Measurements from ENCODE around the gene RAB7A.

Gene RAB7A

DNA sequence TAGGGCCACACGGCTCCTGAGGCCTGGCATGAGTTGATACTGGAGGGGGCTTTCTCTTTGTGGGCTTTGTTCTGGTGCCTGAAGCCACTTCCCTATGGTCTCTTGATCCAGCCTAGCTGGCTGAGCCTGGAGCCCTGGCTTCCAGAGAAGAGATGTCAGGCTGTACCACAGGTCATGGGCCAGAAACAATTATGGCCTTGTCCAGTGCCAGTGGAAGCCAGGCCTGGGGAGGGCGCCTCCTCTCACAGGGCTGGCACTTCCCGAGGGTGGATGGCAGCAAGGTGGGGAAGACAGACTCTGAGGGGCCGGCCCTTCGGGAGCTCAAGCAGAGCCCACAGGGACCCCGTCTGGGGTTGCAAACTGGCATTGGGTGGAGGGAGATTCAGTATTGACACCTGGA lies 118.5 kb downstream of the RAB7A start:
- Histone ChIP-seq H3K4me3 (ENCODE audit: low read length) (no peak overlapping the region), H3K27me3 (ENCODE audit: insufficient read depth, low read length, poor library complexity) (no peaks in the 10 kb centered on the region), H3K4ac (ENCODE audit: low read depth, low read length) (no peak overlapping the region), H4K8ac (ENCODE audit: low read depth, low read length) (no peak overlapping the region), H3K23ac (ENCODE audit: low read length) (no peak overlapping the region), H3K9ac (ENCODE audit: low read length) (no peak overlapping the region), H3K18ac (ENCODE audit: low read length) (no peak overlapping the region), H3K4me2 (ENCODE audit: low read length) (no peak overlapping the region), H4K5ac (ENCODE audit: low read length) (no peak overlapping the region), H2BK15ac (replicated peaks; ENCODE audit: low read depth) (no peak overlapping the region), H3K56ac (ENCODE audit: low read length) (no peak overlapping the region), H2AK5ac (ENCODE audit: low read length) (no peak overlapping the region), H3K27ac (ENCODE audit: low read depth, low read length) (no peak overlapping the region), H2BK120ac (ENCODE audit: low read depth, low read length) (no peak overlapping the region), H3K79me2 (ENCODE audit: control insufficient read depth, insufficient read depth, low read length) (no peaks in the 10 kb centered on the region), H2BK5ac (ENCODE audit: low read length) (no peak overlapping the region), H3K4me1 (ENCODE audit: control insufficient read depth, low read depth, low read length) (peaks cover 2% of the 10 kb centered on the region), H3K79me1 (ENCODE audit: low read length) (no peaks in the 10 kb centered on the region), H3K36me3 (ENCODE audit: control insufficient read depth, insufficient read depth, low read length) (no peaks in the 10 kb centered on the region)
- DNase-seq = no peak
- no CpG with 5 or more reads among the region's 6 CpGs for WGBS (ENCODE audit: extremely low coverage, insufficient coverage, low lambda C conversion rate)

- peak; percentile 64 for DNase-seq
Measured at GRCh38 chr3:128845119-128845777, 119.3 kb downstream of the RAB7A start.

GRCh38 chr3:128845778-128846485 lies 119.9 kb downstream of the RAB7A start:
- Histone ChIP-seq H3K18ac (ENCODE audit: low read length) (peak overlapping the region; percentile 78), H3K4me1 (ENCODE audit: control insufficient read depth, low read depth, low read length) (peaks cover 2% of the 10 kb centered on the region), H3K56ac (ENCODE audit: low read length) (peak overlapping the region; percentile 11), H2AK5ac (ENCODE audit: low read length) (no peak overlapping the region), H3K9ac (ENCODE audit: low read length) (peak overlapping the region; percentile 5), H4K5ac (ENCODE audit: low read length) (no peak overlapping the region), H3K4me3 (ENCODE audit: low read length) (no peak overlapping the region), H3K36me3 (ENCODE audit: control insufficient read depth, insufficient read depth, low read length) (no peaks in the 10 kb centered on the region), H2BK15ac (replicated peaks; ENCODE audit: low read depth) (no peak overlapping the region), H2BK5ac (ENCODE audit: low read length) (no peak overlapping the region), H3K23ac (ENCODE audit: low read length) (no peak overlapping the region), H3K4me2 (ENCODE audit: low read length) (peak overlapping the region; percentile 16), H3K27me3 (ENCODE audit: insufficient read depth, low read length, poor library complexity) (no peaks in the 10 kb centered on the region), H2BK120ac (ENCODE audit: low read depth, low read length) (no peak overlapping the region), H4K8ac (ENCODE audit: low read depth, low read length) (no peak overlapping the region), H3K79me1 (ENCODE audit: low read length) (no peaks in the 10 kb centered on the region), H3K4ac (ENCODE audit: low read depth, low read length) (no peak overlapping the region), H3K79me2 (ENCODE audit: control insufficient read depth, insufficient read depth, low read length) (no peaks in the 10 kb centered on the region), H3K27ac (ENCODE audit: low read depth, low read length) (no peak overlapping the region)
- DNase-seq = peak; percentile 94
- WGBS (ENCODE audit: extremely low coverage, insufficient coverage, low lambda C conversion rate) = no CpG with 5 or more reads among the region's 32 CpGs

More at GRCh38 chr3:128845119-128845777, 119.3 kb downstream of the RAB7A start:
- no peaks in the 10 kb centered on the region for H3K79me2 ChIP-seq (ENCODE audit: control insufficient read depth, insufficient read depth, low read length)
- no CpG with 5 or more reads among the region's 14 CpGs for WGBS (ENCODE audit: extremely low coverage, insufficient coverage, low lambda C conversion rate)
- no peak overlapping the region for H3K18ac ChIP-seq (ENCODE audit: low read length)
- H4K8ac ChIP-seq (ENCODE audit: low read depth, low read length) = no peak overlapping the region
- no peak overlapping the region for H2BK120ac ChIP-seq (ENCODE audit: low read depth, low read length)
- no peak overlapping the region for H3K9ac ChIP-seq (ENCODE audit: low read length)
- no peaks in the 10 kb centered on the region for H3K27me3 ChIP-seq (ENCODE audit: insufficient read depth, low read length, poor library complexity)
- no peaks in the 10 kb centered on the region for H3K36me3 ChIP-seq (ENCODE audit: control insufficient read depth, insufficient read depth, low read length)
- no peak overlapping the region for H4K5ac ChIP-seq (ENCODE audit: low read length)
- H3K4me1 ChIP-seq (ENCODE audit: control insufficient read depth, low read depth, low read length) = peaks cover 2% of the 10 kb centered on the region
- H3K79me1 ChIP-seq (ENCODE audit: low read length) = no peaks in the 10 kb centered on the region
- H2BK5ac ChIP-seq (ENCODE audit: low read length) = no peak overlapping the region
- H3K27ac ChIP-seq (ENCODE audit: low read depth, low read length) = no peak overlapping the region
- H3K4me3 ChIP-seq (ENCODE audit: low read length) = no peak overlapping the region
- peak overlapping the region; percentile 16 for H3K4me2 ChIP-seq (ENCODE audit: low read length)
- peak overlapping the region; percentile 42 for H3K56ac ChIP-seq (ENCODE audit: low read length)
- no peak overlapping the region for H2BK15ac ChIP-seq (replicated peaks; ENCODE audit: low read depth)
- H3K4ac ChIP-seq (ENCODE audit: low read depth, low read length) = no peak overlapping the region
- no peak overlapping the region for H3K23ac ChIP-seq (ENCODE audit: low read length)
- H2AK5ac ChIP-seq (ENCODE audit: low read length) = no peak overlapping the region

DNA sequence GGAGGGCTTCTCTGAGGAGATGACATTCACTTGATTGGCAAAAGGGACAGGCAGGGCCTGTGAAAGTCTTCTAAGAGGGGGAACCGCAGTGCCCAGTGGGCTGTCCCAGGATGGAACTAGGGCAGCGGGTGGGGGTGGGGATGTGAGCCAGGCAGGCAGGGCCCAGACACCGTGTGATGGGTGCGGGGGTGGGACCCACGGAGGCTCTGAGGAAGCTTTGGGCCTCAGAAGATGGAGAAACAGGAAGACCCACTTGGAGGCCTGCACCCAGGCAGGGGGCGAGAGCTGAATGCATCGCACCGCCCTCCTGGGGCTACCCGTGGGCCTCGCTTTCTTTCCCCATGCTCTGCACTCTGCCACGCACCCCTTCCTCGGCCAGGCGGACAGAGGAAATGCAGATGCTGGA lies 120.5 kb downstream of the RAB7A start:
- H3K27me3 ChIP-seq (ENCODE audit: insufficient read depth, low read length, poor library complexity) = no peaks in the 10 kb centered on the region
- no peak overlapping the region for H2AK5ac ChIP-seq (ENCODE audit: low read length)
- no peaks in the 10 kb centered on the region for H3K36me3 ChIP-seq (ENCODE audit: control insufficient read depth, insufficient read depth, low read length)
- no peak overlapping the region for H4K5ac ChIP-seq (ENCODE audit: low read length)
- H3K4me3 ChIP-seq (ENCODE audit: low read length) = no peak overlapping the region
- H3K9ac ChIP-seq (ENCODE audit: low read length) = no peak overlapping the region
- H3K79me1 ChIP-seq (ENCODE audit: low read length) = no peaks in the 10 kb centered on the region
- H3K23ac ChIP-seq (ENCODE audit: low read length) = no peak overlapping the region
- WGBS (ENCODE audit: extremely low coverage, insufficient coverage, low lambda C conversion rate) = no CpG with 5 or more reads among the region's 13 CpGs
- H3K27ac ChIP-seq (ENCODE audit: low read depth, low read length) = no peak overlapping the region
- peaks cover 2% of the 10 kb centered on the region for H3K4me1 ChIP-seq (ENCODE audit: control insufficient read depth, low read depth, low read length)
- no peak overlapping the region for H2BK120ac ChIP-seq (ENCODE audit: low read depth, low read length)
- H2BK15ac ChIP-seq (replicated peaks; ENCODE audit: low read depth) = no peak overlapping the region
- no peak overlapping the region for H3K18ac ChIP-seq (ENCODE audit: low read length)
- H4K8ac ChIP-seq (ENCODE audit: low read depth, low read length) = no peak overlapping the region
- no peak overlapping the region for H3K4ac ChIP-seq (ENCODE audit: low read depth, low read length)
- H3K4me2 ChIP-seq (ENCODE audit: low read length) = no peak overlapping the region
- H3K79me2 ChIP-seq (ENCODE audit: control insufficient read depth, insufficient read depth, low read length) = no peaks in the 10 kb centered on the region
- no peak overlapping the region for H2BK5ac ChIP-seq (ENCODE audit: low read length)
- peak overlapping the region; percentile 11 for H3K56ac ChIP-seq (ENCODE audit: low read length)
- no peak for DNase-seq

- no peak overlapping the region for H3K4ac ChIP-seq (ENCODE audit: low read depth, low read length)
- no peak overlapping the region for H3K18ac ChIP-seq (ENCODE audit: low read length)
- H4K5ac ChIP-seq (ENCODE audit: low read length) = no peak overlapping the region
- DNase-seq = no peak
- no peak overlapping the region for H3K9ac ChIP-seq (ENCODE audit: low read length)
- no peaks in the 10 kb centered on the region for H3K36me3 ChIP-seq (ENCODE audit: control insufficient read depth, insufficient read depth, low read length)
- H4K8ac ChIP-seq (ENCODE audit: low read depth, low read length) = no peak overlapping the region
- no peak overlapping the region for H3K4me3 ChIP-seq (ENCODE audit: low read length)
- H3K27me3 ChIP-seq (ENCODE audit: insufficient read depth, low read length, poor library complexity) = no peaks in the 10 kb centered on the region
- no peak overlapping the region for H2AK5ac ChIP-seq (ENCODE audit: low read length)
- no peak overlapping the region for H2BK120ac ChIP-seq (ENCODE audit: low read depth, low read length)
- WGBS (ENCODE audit: extremely low coverage, insufficient coverage, low lambda C conversion rate) = no CpG with 5 or more reads among the region's 15 CpGs
- H2BK5ac ChIP-seq (ENCODE audit: low read length) = no peak overlapping the region
- H3K56ac ChIP-seq (ENCODE audit: low read length) = no peak overlapping the region
- H3K27ac ChIP-seq (ENCODE audit: low read depth, low read length) = no peak overlapping the region
- H3K4me1 ChIP-seq (ENCODE audit: control insufficient read depth, low read depth, low read length) = peaks cover 2% of the 10 kb centered on the region
- no peaks in the 10 kb centered on the region for H3K79me2 ChIP-seq (ENCODE audit: control insufficient read depth, insufficient read depth, low read length)
- H3K79me1 ChIP-seq (ENCODE audit: low read length) = no peaks in the 10 kb centered on the region
- no peak overlapping the region for H3K4me2 ChIP-seq (ENCODE audit: low read length)
- no peak overlapping the region for H3K23ac ChIP-seq (ENCODE audit: low read length)
- H2BK15ac ChIP-seq (replicated peaks; ENCODE audit: low read depth) = no peak overlapping the region
Measured at GRCh38 chr3:128847666-128848370, 121.8 kb downstream of the RAB7A start.
